ENCODE measurements around the gene IMMP2L.

GRCh38 chr7:111088328-111088727 is 474.0 kb downstream of the IMMP2L start:
- TF ChIP-seq POLR2A (IDR thresholded peaks at IDR 0.05; ENCODE audit: low read depth) (no peak), CTCF (IDR thresholded peaks at IDR 0.05) (no peak)

Data from esophagus muscularis mucosa (tissue), 3 donors.